HT-29 (cell line): ENCODE results near the gene PTPRZ1. TPM values are rescaled to one million over a fixed set of nuclear protein-coding genes. Genes with fewer than 3 reads are reported as not detected.

Source experiments
- small RNA-seq: library from RNA; depleted of rRNA; stranded (forward); fragments of <200 nt; gene quantifications from one replicate; pipeline ENCODE3, GENCODE V24; 2014
- total RNA-seq: library from RNA; depleted of rRNA; stranded (reverse); fragments of >200 nt; shearing (Covaris generic); gene quantifications from 2 replicates; pipeline ENCODE4 v1.2.3, GENCODE V29; 2014

Gene PTPRZ1
- total RNA-seq, 1 experiment from 2014 or later: not detected

Small RNAs within 50 kb of the gene (small RNA-seq; reads per million reads assigned to genes)
- gene RNU7-154P: not detected
